H54 (cell line): Measurements from ENCODE around the gene HACD1.
"Not testable (repeated sequence)": the region's sequence is repeated elsewhere in the genome, so short reads cannot be mapped to it uniquely, and the experiment has no call there.

Experiments
- DNase-seq: peaks from one replicate; pipeline ENCODE4 v3.0.0; 2011; ENCODE audit warnings: low spot score, mixed read lengths; ENCODE audit not compliant: insufficient read length
- FAIRE-seq: peaks from 3 replicates; lab custom pipeline; 2011; peaks lifted over from hg19 to GRCh38; lab: Jason Lieb, UNC
- POLR2A ChIP-seq: IDR thresholded peaks from 2 replicates; pipeline ENCODE4 v1.6.1; 2011; ENCODE audit warnings: low read depth, mild to moderate bottlenecking, low read length

Gene HACD1

DNA sequence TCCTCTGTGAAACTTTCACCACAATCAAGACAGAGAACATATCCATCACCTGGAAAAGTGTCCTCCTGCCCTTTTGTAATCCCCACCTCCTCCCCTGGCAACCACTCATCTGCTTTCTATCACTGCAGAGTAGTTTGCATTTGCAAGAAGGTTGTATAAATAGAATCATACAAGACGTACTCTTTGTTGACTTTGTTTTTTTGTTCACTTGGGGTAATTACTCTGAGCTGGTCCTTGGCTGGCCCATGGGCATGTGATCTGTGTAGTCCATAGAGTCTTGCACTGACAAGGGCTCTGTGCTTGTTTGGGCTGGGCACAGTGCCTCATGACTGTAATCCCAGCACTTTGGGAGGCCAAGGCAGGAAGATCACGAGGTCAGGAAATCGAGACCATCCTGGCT is 7.8 kb upstream of the HACD1 start:
- TF ChIP-seq POLR2A: no peak
- FAIRE-seq: no peak
- no peak for DNase-seq

DNA sequence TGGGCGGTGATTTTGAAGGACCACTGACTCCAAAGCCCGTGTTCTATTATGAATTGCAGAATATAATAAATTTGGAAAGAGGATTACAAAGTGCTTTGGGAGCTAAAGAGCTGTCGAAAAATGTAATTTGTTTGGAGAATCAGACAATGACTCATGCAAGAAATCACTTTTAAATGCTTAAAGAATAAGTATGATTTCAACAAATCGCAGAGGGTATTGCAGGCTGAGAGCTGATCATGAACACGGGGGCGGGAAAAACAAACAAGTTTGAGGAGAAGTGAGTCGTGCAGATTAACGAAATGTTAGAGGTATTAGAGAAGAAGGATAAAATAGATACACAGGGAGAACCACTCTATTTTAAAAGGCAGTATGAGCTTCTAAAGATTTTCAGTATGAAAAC is 4.9 kb upstream of the HACD1 start:
- DNase-seq (no peak), FAIRE-seq (no peak)
- TF ChIP-seq POLR2A: no peak

DNA sequence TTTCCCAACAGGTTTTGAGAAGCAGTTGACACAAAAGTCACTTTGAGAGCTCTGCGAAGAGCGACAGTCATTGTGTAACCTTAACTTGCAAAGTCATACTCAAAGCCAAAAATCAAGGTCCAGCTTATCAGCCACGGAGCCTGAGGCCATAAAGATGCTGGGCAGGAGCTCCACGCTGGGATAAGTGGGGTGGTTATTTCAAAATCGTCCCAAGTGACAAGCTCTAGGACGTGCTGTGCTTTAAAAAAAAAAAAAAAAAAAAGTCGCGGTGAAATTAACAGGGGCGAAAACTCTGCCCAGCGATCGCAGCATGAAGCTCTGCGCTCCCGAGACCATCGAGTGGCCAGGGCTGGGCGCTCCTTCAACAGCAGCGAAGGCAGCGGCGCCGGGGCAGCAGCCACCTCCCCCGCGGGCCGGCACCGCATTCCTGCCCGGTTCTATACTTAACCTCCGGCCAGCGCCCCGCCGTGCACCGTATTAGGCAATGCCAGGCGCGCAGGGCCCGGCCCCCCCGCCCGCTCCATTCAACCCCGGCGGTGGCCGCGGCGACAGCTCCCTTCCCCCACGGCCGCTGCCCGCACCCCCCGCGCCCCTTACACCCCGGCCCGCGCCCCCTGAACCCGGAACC is 657 bp downstream of the HACD1 start:
- peak; percentile 53 for DNase-seq
- TF ChIP-seq POLR2A: no peak
- no peak for FAIRE-seq

DNA sequence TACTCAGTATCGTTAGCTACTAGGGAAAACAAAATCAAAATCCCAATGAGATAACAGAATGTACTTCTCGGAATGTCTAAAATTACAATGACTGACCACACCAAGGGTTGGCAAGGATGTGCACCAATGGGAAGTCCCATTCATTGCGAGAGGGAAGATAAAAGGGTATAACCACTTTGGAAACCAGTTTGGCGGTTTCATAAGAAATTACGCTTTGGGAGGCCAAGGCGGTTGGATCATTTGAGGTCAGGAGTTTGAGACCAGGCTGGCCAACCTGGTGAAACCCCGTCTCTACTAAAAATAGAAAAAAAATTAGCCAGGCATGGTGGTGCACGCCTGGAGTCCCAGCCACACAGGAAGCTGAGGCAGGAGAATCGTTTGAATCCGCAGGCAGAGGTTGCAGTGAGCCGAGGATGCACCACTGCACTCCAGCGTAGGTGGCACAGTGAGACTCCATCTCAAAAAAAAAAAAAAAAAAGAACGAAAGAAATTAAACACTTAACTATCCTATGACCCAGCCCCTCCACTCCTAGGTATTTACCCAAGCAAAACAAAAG is 7.6 kb downstream of the HACD1 start:
- no peak for TF ChIP-seq POLR2A
- no peak for DNase-seq
- FAIRE-seq: no peak

DNA sequence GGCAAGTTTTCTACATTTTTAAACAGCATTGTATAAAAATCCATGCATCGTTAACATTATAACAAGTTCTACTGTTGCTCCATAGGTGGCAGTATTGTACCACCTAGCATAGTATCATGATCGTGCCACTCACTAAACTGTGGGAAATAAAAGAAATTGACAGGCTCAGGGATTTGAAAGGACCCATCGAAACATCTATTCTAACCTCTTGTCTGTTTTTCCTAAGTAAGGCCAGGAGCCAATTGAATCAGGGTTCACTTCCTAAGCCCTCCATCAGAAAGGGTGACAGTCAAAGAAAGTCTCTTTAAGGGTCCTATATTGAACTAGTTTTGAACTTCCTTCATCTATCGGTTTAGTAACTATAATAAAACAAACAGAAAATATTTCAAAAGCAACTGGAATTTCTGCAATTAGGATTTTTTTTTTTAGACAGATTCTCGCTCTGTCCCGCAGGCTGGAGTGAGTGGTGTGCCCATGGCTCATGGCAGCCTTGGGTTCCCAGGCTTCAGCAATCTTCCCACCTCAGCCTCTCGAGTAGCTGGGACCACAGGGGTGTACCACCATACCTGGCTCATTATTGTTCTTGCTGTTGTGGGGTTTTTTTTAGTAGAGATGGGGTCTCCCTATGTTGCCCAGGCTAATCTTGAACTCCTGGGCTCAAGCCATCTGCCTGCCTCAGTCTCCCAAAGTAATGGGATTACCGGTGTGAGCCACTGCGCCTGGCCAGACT is 9.4 kb downstream of the HACD1 start:
- no peak for TF ChIP-seq POLR2A

DNA sequence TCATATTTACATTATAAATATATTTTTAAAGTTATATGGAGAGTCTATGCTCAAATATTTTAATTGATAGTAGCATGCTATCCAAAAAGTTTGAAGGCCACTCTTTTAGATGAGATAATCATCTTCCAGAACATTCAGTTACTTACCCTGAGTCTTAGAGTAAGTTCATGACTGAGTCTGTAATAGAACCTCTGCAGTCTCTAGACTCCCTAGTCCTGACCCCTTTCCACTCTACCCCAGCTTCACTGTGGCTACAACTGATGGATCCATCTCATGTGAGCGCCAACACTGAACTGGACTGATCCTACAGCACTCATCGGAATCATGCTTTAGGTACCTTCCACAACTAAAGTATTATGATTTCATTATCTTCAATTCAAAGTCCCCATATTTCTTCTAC is 10.1 kb downstream of the HACD1 start:
- FAIRE-seq: no peak
- no peak for DNase-seq
- TF ChIP-seq POLR2A: no peak

More for the DNA sequence above, 9.4 kb downstream of the HACD1 start:
- DNase-seq (peak; percentile 20), FAIRE-seq (peak; percentile 94)

DNA sequence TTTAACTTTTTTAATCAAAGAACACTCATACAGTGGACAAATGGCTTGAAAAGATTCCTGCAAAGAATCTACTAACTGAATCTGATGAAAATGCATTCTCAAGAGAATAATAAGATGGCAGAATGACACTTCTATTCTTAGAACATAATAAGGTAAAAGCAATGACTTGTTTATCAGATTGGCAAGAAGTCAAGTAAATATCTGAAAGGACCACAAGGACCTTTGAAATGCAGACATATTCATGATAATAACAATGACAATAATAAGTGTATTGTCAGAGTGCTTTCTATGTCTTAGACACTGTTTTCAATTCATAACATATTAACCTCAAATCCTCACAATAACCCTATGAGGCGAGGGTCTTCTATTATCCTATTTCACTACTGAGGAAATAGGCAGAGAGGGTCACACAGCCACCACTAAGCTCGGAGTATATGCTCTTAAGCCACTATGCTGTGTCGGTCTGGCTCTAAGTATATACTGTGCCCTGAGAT is 10.6 kb downstream of the HACD1 start:
- no peak for TF ChIP-seq POLR2A
- DNase-seq (no peak), FAIRE-seq (no peak)

DNA sequence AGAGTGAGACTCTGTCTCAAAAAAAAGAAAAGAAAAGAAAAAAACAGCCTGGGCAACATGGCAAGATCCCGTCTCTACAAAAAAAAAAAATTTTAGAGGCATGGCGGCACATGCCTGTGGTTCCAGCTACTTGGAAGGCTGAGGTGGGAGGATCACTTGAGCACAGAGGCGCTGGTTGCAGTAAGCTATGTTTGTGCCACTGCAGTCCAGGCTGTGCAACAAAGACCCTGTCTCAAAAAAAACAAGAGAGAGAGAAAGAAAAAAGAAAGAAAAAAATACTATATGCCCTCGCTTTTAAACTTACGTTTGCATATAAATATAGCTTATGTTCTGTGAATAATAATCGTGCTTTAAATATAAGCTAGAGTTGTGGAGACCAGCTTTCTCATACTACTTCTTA is 11.2 kb downstream of the HACD1 start:
- no peak for TF ChIP-seq POLR2A
- FAIRE-seq (no peak), DNase-seq (no peak)

DNA sequence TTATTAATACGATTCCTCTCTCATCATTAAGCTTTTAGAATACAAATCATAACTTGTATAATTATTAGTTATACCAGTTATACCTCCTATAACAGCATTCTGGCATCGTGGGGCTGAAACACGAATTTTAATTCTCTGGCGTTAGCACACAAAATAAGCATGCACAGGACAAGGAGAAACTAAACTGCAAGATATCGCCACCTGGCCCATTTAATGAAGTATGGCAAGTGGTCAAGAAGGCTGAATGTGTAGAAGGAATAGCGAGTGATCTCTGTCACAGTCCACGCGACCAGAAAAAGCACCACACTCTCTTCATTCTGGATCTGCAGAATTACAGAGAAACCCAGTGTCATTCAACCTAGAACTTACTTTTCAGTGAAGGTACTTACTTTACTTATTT is 18.1 kb downstream of the HACD1 start:
- DNase-seq: no peak
- FAIRE-seq: peak; percentile 80
- TF ChIP-seq POLR2A: no peak

DNA sequence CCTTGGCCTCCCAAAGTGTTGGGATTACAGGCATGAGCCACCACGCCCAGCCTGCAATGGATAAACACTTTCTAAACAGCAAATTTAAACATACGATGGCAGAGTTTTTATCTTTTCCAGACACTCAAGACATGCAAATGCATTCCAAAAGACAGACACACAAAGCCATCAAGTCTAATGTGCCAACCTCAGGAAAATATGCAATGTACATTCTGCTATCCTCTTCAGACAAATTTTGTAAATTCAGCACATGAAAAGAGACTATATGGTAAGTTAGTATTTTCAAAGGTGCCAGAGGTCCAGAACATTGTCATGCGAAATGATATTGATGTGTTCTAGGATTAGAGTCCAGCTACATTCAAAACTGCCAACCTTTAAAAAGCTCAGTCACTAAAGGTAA is 19.8 kb downstream of the HACD1 start:
- FAIRE-seq (no peak), DNase-seq (no peak)

DNA sequence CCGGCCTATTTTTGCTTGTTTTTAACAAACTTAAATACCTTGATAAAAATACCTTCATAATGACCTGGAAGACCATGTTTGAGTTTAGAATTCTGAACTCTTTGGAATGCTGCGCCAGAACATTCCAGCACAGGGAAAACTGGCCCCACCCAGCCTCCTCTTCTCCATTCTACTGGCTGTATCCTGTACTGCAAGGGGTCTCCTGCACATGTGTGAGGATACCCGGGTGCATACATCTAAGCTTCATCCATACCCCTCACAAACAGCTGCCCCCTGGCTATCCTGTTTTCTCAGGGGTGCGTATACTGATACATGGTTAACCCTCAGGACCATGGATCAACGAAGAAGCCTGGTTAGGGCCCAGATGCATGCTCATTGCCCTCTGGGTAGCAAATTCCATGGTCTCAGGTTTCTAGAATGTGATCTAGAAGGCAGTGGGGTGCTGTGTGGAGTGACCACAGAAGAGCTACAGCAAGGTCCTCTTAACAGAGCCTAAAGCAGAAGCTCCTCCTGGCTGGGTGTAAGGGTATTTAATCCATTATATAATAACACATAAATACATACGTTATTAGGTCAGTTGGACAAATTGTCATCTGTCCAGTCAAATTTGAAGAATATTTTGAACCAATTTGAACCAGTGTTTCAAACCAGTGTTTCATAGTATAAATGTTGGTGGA is 26.1 kb downstream of the HACD1 start:
- FAIRE-seq: no peak

More for the DNA sequence above, 19.8 kb downstream of the HACD1 start:
- TF ChIP-seq POLR2A: no peak

DNA sequence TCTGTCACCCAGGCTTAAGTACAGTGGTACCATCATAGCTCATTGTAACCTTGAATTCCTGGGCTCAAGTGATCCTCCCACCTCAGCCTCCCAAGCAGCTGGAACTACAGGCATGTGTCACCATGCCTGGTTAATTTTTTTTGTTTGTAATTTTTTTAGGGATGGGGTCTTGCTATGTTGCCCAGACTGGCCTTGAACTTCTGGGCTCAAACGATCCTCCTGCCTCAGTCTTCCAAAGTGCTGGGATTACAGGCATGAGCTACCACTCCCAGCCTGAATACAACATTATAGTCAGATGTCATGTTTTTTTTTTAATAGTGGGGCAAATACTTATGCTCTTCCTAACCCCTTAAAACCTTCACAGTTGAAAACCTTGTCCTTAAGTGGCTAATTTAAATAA is 27.9 kb downstream of the HACD1 start:
- DNase-seq, FAIRE-seq: not testable (repeated sequence)

More for the DNA sequence above, 26.1 kb downstream of the HACD1 start:
- DNase-seq: no peak
- no peak for TF ChIP-seq POLR2A

DNA sequence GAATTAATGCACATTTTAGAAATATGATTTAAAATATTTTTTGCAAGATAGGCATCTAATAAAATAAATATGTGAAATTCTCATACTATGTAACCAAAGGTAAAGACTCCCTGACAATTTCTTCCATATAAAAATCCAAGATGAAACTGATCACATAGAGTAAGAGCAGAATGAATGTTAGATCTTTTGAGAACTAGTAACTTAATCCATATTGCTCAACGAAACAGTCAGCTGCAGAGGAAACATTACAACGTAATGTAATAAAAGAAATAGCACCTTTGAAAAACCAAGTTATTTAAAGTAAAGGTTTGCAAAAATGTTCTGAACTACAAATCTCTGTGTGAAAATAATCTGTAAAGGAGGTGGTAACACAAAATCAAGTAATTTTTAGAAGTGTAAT is 28.8 kb downstream of the HACD1 start:
- FAIRE-seq (no peak), DNase-seq (no peak)
- no peak for TF ChIP-seq POLR2A

DNA sequence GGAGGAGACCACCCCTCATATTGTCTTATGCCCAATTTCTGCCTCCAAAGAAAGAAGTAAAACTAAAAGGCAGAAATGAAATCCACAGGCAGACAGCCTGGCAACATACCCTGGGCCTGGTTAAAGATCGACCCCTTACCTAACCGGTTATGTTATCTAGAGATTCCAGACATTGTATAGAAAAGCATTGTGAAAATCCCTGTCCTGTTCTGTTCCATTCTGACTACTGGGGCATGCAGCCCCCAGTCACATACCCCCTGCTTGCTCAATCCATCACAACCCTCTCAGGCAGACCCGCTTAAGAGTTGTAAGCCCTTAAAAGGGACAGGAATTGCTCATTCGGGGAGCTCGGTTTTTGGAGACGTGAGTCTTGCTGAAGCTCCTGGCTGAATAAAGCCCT is 29.9 kb downstream of the HACD1 start:
- not testable (repeated sequence) for FAIRE-seq, DNase-seq

DNA sequence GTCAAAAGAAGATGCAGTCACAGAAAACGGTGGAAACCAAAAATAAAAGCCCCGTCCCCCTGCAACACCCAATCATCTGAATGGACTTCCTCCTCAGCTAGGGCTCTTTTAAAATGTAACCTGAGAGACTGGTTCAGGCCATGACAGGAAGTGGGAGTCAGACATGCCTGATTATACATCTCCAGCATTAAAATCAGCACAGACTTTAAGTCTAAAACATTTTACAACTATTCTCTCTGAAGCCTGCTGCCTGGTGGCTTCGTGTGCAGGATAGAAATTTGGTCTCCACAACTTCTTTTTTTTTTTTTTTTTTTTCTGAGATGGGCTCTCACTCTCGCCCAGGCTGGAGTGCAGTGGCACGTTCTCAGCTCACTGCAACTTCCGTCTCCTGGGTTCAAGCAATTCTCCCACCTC is 30.3 kb downstream of the HACD1 start:
- TF ChIP-seq POLR2A: no peak
- DNase-seq (no peak), FAIRE-seq (peak; percentile 95)
